AG10803 (cell line): ENCODE measurements around the gene DSCAML1.

Source experiments
- DNase-seq: peaks from one replicate; pipeline ENCODE4 v3.0.0; 2010; ENCODE audit warnings: low read depth
- H3K4me3 ChIP-seq: 2 replicates; pipeline ENCODE4 v1.5.1; 2011; ENCODE audit warnings: mild to moderate bottlenecking, low read length, control low read depth
- TF ChIP-seq, protein P1 (sequence below): conservative IDR thresholded peaks from 2 replicates; pipeline ENCODE4 v1.5.1; 2011; ENCODE audit warnings: mild to moderate bottlenecking, low read length, control low read depth, inconsistent platforms

DSCAML1 gene

DNA sequence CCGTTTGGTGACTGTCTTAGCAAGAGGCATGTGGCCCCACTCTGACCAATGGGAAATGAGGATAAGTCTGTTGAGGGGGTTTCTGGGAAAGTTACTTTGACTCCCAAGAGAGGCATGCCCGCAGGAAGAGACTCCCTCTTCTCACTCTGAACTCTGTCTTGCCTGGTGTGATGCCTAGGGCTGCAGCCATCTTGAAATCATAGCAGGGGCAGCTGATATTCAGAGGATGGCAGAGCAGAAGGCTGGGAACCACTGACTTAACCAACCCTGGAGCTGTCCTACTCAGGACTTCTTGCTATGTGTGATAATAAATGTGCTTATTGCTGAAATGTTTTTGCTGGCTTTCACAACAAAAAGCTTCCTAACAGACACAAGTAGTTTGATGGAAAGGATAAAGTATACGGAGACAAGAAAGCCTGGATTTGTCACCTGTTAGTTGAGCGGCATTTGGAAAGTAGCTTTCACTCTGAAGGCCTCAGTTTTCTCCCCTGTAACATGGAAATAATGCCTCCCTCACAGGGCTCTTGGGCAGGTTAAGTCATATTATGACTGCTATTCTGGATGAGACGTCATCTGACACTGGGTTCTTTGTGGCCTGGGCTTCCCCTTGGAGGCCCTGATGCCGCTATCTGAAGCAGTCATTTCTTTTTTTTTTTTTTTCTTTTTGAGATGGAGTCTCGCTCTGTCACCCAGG is 340.8 kb downstream of the DSCAML1 start:
- H3K4me3 ChIP-seq, result no peak overlapping the region
- no peak for DNase-seq
- TF ChIP-seq, protein P1, sequence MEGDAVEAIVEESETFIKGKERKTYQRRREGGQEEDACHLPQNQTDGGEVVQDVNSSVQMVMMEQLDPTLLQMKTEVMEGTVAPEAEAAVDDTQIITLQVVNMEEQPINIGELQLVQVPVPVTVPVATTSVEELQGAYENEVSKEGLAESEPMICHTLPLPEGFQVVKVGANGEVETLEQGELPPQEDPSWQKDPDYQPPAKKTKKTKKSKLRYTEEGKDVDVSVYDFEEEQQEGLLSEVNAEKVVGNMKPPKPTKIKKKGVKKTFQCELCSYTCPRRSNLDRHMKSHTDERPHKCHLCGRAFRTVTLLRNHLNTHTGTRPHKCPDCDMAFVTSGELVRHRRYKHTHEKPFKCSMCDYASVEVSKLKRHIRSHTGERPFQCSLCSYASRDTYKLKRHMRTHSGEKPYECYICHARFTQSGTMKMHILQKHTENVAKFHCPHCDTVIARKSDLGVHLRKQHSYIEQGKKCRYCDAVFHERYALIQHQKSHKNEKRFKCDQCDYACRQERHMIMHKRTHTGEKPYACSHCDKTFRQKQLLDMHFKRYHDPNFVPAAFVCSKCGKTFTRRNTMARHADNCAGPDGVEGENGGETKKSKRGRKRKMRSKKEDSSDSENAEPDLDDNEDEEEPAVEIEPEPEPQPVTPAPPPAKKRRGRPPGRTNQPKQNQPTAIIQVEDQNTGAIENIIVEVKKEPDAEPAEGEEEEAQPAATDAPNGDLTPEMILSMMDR, result no peak

DNA sequence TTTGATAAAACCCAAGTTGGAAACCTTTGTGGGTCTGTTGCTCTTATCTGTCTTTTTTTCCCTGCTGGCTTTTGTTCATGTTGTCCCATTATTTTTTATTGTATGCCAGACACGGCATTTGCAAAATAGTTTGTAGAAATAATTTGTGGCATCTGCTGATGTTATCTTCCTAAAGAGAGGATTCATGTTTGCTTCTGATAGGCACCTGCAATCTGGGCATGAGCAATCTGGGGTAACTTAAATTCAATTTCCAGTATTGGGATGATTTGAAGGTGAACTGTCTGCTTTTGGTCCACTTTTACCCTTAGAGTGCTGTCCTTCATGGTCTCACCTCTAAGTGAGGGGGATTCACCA is 342.5 kb downstream of the DSCAML1 start:
- no peak for DNase-seq
- H3K4me3 ChIP-seq, result no peak overlapping the region
- TF ChIP-seq, protein P1, result no peak

DNA sequence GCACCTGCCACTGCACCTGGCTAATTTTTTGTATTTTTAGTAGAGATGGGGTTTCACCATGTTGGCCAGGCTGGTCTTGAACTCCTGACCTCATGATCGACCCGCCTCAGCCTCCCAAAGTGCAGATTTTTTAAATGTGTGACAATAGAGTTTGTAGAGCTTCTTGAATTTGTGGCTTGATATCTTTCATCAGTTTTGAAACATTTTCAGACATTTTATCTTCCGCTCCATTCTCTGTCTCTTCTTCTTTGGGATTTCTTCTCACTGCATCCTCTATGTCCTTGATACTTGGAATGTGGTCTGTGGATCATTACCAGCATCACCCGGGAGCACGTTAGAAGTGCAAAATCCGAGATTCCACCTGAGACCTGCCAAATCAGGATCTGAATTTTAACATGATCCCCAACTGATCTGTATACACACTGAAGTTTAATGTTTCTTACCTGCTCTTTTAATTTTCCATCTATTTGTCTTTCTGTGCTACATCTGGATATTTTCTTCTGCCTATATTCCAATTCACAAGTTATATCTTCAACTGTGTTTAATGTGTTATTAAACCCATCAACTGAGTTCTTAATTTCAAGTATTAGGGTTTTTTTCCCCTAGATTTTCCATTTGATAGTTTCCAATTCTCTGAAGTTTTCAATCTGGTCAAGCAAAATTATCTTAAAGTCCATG is 343.0 kb downstream of the DSCAML1 start:
- no peak for DNase-seq
- TF ChIP-seq, protein P1, result no peak
- H3K4me3 ChIP-seq, result no peak overlapping the region

DNA sequence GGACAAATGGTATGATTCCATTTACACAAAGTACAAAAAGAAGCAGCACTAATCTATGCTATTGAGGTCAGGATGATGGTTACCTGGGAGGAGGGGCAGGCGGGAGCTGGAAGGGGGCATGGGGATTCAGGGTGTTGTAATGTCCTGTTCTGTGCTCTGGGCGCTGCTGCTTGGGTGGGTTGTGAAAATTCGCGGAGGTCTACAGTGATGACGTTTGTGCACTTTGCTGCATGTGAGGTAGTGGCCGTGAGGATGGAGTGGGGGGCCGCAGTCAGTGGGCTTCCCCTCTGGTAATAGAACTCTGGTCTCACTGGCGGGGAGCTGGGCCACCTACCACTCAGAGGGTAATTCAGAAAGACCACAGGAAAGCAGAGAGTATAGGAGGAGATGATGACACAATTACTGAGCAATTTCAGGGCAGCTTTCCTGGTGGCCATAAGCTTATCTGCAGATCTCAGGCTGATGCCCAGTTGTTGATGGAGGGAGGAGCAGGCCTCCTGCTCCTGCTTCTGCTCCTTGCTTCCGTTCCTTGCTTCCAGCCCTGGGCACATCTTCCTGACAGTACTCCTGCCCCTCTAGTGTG is 347.8 kb downstream of the DSCAML1 start:
- no peak overlapping the region for H3K4me3 ChIP-seq
- TF ChIP-seq, protein P1, result no peak
- no peak for DNase-seq

DNA sequence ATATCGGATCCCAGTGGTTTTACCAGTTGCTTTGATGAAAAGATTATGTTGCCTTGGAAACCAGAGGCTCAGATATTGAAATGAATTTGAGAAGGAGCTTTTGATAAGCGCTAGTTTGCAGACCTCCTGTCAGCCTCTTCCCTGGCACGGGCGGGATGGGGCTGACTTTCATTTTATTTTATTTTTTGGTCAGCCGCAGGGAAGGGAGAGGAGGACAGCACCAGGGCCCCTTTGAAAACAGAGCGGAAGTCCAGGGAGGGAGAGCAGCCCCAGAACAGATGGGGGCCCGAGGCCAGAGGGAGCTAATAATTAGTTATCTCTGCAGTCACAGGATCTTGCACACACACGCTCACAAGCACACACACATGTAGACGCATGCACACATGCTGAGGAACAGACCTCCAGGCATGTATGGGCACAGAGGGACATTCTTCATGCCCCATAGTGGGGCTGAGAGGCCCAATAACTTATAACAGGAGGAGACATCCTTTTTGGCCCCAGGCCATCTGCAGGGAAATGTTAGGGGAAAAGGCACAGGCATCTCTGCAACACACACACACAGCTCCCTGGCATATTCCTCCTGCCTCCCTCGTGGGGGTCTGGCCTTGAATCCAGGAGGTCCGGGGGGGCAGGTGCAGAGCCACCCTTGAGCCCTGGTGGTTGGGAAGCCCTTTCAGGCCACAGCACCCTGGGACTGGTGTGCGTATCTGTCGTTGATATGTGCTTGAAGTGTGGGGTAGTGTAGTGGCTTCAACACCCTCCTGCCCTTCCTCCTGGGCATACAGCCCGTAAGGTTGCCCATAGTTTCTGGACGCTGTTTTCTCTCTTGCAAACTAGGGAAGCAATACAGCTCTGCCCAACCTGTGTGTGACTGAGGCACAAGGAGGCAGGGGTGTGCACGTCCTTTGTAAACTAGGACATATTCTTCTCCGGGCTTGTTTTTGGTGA is 352.0 kb downstream of the DSCAML1 start:
- no peak for DNase-seq
- no peak overlapping the region for H3K4me3 ChIP-seq
- TF ChIP-seq, protein P1, result no peak

DNA sequence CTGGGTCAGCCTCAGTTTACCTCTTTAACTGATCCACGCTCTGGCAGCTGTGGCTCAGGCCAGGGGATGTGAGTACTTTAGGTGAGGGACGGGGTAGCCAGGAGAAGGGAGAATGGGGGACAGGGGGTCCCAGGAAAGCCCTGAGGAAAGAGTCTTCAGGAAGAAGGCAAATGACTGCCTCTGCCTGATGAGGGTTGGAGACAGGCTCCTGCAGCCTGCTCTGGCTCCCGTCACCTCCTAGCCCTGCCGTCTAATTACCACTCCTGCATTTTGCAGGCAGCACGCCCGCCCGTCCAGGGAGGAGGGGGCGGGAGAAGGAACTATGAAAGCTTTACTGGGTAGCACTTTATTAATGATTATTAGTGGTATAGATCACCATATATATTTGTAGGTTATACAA is 352.8 kb downstream of the DSCAML1 start:
- TF ChIP-seq, protein P1, result no peak
- H3K4me3 ChIP-seq, result no peak overlapping the region
- DNase-seq, result no peak
